Stimulated activated CD4-positive, alpha-beta T cell treated with anti-CD3 and anti-CD28 coated beads, Interleukin-12 subunit alpha, Interleukin-12 subunit beta, amount 100 ng/mL, for 24 hours (primary cell): Measurements from ENCODE around the gene UBE2Z.

ENCODE experiments used
- DNase-seq, 2 experiments: peaks; one replicate each; pipeline ENCODE4 v3.0.0-alpha.2; 2020; ENCODE audit warnings: low read depth in 2 of 2

UBE2Z gene

GRCh38 chr17:48960834-48961515 is 52.8 kb downstream of the UBE2Z start:
- no peak for DNase-seq

- DNase-seq: no peak
These were observed 53.5 kb downstream of the UBE2Z start for GRCh38 chr17:48961516-48962233.

GRCh38 chr17:48970224-48970623 is 62.0 kb downstream of the UBE2Z start:
- no peak for DNase-seq

- no peak for DNase-seq
These were observed 62.9 kb downstream of the UBE2Z start for GRCh38 chr17:48970865-48971687.

- no peak for DNase-seq
These were observed 64.5 kb downstream of the UBE2Z start for GRCh38 chr17:48972749-48973097.

GRCh38 chr17:48973806-48974205 is 65.6 kb downstream of the UBE2Z start:
- DNase-seq: no peak
